HG02973 (cell line): Measurements from ENCODE around the gene TMED5.
"Not testable (repeated sequence)": the region's sequence is repeated elsewhere in the genome, so short reads cannot be mapped to it uniquely, and the experiment has no call there.

Source experiments
- ATAC-seq: cut with Tn5 transposase; IDR thresholded peaks from one replicate; pipeline ENCODE4 v1.9.1; 2021; ENCODE audit warnings: moderate library complexity; ENCODE audit not compliant: unreplicated experiment

TMED5 gene

DNA sequence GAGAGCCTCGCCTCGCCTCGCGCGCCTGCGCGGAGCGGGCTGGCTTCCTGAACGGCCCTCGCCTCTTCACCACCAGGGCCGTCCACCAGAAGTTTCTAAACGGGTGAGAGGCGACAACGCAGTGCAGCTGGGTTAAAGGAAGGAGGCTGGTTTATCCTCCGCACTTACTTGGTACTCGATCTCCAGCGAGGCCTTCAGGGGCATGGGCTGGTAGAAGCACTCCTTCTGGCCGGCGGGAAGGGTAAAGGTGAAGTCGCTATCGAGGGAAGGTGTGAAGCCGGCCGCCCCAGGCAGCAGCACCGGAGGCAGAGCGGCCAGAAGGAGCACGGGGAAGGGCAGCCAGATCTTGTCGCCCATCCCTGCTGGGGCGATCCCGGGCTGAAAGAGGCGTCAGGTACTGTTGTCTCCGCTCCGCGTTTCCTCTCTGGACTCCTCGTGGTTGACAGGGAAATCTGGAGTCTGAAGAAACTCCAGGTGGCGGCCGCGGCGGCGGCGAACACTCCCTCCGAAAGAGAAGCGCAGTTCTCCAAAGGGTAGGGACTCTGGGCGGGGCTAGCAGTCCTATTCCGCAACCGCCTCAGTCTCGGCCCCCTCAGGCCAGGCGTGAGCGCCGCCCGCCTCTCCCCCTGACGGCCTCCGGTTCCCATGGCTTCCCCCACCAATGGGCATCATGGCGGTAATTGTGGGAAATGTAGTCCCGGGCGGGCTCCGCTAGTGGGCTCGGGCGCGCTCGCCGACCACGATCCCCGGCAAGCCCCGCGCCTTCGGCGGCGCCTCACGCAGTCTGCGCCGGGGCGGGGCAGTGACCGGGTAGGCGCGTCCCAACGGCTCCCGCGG lies at the start of gene TMED5:
Gene TMED5, minus strand, starts transcription at position 528 of the 837 bp plus-strand sequence. Its CDS starts 171 bp downstream, at position 357.
- peak; percentile 80 for ATAC-seq

DNA sequence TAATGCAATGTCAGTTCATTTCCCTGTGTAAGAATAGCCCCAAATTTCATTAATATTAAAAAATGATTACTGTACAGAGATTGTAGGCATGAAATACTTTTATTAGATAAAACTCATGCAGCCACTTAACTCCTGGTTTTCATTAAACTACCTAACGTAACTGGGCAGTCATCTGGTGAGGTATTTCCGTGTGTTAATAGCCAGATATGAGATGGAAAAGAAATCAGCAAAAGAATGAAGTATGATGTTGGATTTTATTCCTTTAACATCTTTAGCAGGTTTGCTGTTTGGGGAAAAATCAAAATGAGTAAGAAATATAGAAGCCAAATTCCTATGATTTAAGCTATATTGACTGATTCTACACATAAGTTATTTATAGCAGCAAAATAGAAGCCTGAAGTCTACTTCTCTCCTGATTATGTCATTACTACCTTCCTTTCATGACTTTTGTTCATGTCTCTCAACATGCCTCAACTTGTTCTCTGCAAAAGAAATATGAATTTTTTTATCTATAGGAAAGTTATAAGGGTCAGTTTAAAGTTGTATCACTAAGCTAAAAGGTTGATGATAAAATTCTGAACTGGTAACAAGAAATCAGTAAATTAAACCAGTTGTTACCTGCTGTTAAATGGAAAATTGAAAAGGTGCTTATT lies 42.9 kb upstream of the TMED5 start:
- ATAC-seq = no peak

DNA sequence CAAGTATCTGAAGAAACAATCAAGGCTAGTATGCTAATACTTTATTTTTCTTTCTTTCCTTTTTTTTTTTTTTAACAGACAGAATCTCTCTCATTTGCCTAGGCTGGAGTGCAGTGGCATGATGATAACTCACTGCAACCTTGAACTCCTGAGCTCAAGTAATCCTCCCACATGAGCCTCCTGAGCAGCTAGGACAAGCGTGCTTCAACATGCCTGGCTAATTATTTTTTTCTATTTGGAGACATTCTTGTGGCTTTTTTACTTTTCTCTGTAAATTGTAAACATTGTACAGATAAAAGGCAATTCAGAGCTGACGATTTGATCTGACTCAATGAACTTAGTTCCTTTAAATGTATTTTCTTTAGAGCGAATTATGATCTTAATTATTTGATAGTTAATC lies 41.7 kb upstream of the TMED5 start:
- ATAC-seq = no peak

DNA sequence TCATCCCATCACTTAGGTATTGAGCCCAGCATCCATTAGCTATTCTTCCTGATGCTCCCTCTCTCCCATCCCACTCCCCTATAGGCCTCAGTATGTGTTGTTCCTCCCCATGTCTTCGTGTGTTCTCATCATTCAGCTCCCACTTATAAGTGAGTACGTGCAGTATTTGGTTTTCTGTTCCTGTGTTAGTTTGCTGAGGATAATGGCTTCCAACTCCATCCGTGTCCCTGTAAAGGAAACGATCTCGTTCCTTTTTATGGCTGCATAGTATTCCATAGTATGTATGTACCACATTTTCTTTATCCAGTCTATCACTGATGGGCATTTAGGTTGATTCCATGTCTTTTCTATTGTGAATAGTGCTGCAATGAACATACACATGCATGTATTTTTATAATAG lies 40.5 kb upstream of the TMED5 start:
- ATAC-seq = not testable (repeated sequence)

DNA sequence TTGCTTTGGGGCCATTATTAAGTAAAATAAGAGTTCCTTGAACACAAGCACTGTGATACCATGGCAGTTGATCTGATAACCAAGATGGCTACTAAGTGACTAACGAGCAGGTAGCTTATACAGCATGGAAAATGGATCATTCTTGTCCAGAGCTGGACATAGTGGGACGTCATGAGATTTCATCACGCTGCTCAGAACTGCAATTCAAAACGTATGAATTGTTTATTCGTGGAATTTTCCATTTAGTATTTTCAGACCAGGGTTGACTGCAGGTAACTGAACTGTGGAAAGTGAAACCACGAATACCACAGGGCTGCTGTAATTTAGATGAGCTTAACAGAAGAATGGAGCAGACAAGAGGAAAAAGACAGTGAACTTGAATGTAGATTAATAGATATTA lies 39.2 kb upstream of the TMED5 start:
- no peak for ATAC-seq

DNA sequence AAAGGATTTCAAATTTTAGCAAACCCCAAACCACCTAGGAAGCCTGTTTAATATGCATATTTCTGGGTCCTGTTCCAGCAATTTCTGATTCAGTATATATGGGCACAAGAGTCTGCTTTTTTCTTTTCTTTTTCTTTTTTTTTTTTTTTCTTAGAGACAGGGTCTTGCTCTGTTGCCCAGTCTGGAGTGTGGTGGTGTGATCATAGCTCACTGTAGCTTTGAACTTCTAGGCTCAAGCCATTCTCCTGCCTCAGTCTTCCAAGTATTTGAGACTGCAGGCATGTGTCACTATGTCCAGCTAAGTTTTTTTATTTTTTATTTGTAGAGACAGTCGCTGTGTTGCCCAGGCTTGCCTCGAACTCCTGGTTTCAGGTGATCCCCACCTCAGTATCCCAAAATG lies 35.1 kb upstream of the TMED5 start:
- ATAC-seq = no peak

DNA sequence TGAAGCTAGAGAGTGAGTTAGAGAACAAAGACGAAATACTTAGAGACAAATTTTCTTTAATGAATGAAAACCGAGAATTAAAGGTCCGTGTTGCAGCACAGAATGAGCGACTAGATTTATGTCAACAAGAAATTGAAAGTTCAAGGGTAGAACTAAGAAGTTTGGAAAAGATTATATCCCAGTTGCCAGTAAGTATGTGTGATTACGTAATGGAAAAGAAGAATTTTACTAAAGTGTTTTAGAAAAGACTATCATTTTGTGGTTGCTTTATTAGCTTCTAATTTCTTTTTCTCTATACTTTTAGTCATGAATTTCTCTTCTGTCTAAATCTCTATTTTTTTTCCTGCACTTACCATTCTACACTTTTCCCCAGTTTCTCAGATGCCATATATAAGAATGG lies 27.0 kb upstream of the TMED5 start:
- no peak for ATAC-seq

DNA sequence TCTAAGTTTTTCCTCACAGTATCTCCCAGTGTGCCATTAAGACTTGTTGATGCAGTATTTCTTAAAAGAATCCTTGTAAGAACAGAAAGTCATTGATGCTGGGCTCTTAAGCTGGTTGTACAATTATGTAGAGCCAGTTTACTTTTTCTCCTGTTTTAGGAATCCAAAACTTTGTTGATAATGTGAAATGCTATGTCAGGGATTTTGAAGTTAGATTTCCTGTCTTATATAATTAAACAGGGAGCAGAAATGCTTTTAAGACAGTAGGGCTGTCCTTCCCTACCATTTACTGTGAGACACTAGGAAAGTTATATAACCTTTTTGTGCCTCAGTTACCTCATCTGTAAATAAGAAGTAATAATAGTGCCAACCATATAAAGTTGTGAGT lies 26.3 kb upstream of the TMED5 start:
- no peak for ATAC-seq

DNA sequence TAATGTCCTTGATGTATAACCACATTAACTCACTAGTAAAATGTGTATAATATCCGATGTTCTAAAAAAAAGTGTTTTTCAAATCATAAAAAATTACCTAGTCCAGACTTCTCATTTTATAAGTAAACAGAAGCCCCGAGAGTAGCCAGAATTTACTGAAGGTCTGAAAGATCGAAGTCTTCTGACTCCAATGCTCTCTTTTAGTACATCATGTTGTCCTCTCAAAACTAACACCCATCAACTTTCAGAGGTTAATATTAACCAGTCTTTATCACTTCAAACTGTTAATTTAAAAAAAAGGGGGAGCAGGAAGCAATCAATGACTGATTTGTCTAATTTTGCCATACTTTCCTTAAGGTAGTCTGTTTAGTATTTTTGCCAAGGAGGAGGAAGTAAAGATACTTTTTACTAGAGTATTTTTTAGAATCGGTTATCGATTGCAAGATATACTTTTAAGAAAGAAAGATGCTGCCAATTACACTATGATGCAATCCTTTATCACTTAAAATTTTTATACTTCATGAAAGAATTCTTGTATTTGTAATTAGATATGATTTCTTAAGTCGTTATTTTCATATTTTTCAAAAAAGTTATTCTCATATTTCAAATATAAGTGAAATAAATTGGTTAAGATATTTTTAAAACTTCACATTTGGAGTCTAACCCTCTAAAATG lies 25.8 kb upstream of the TMED5 start:
- ATAC-seq = no peak

DNA sequence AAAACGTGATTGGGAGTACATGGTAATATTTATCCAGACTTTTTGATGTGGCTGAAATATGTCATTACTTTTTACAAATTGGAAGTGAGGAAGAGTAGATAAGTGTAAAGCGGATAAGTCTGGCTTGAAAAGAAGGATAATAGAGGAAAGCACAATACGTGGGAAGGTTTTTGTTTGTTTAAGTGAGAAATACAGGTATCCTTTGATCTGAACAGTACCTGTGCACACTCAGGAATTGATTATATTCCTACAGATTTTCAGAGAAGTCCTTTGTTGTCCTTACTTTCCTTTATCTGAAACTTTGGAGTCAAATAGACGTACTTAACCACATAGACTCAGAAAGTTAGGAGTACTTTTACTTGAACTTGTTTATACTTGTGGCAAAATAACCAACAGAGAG lies 20.5 kb upstream of the TMED5 start:
- no peak for ATAC-seq

DNA sequence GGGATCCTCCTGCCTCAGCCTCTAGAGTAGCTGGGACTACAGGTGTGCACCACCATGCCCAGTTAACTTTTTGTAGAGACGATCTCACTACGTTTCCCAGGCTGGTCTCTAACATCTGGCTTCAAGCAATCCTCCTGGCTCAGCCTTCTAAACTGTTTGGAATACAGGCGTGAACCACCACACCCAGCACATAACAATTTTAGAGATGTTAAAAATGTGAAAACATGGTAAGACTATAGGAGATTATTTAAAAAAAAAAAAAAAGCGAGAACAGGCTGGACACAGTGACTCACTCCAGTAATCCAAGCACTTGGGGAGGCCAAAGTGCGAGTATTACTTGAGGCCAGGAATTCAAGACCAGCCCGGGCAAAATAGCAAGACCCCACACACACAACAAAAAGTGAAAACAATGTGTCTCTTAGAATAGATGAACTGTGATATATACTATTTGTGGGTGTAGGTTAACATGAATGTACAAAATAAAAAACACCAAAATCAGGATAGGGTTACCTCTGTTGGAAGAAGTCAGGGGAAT lies 19.9 kb upstream of the TMED5 start:
- no peak for ATAC-seq

DNA sequence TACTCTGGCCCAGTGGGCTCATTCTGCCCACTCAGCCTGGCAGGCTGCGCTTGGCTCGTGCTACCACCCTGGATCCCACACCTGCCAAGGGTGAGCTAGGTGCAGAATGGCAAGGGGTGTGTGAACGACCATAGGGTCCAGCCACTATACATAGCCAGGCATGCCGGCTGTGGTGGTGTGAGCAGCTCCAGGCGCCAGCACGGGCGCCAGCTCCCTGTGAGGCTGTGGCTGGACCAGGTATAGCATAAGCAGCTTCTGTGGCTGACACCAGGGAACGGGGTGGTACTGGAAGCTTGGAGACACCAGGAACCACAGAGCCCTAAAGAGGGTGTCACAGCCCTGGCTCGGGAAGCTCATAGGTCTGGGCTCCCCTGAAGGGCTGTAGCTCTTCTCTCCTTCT lies 18.9 kb upstream of the TMED5 start:
- no peak for ATAC-seq

DNA sequence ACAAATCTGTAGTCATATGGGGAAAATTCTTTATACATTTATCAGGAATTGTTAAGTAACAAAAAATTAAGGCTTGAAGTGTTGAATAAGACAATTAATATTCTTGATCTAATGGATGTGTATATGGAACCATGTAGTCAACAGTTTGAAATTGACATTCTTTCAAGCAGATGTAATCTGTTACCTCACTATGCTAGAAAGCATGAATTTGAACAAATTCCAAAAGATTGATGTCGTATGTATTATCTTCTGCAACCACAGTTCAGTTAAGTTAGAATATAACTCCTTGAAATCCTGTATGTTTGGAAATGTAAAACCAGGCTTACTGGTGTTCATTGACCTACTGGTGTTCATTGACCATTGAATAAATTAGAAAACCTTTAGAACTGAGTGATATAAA lies 16.4 kb upstream of the TMED5 start:
- ATAC-seq = no peak

DNA sequence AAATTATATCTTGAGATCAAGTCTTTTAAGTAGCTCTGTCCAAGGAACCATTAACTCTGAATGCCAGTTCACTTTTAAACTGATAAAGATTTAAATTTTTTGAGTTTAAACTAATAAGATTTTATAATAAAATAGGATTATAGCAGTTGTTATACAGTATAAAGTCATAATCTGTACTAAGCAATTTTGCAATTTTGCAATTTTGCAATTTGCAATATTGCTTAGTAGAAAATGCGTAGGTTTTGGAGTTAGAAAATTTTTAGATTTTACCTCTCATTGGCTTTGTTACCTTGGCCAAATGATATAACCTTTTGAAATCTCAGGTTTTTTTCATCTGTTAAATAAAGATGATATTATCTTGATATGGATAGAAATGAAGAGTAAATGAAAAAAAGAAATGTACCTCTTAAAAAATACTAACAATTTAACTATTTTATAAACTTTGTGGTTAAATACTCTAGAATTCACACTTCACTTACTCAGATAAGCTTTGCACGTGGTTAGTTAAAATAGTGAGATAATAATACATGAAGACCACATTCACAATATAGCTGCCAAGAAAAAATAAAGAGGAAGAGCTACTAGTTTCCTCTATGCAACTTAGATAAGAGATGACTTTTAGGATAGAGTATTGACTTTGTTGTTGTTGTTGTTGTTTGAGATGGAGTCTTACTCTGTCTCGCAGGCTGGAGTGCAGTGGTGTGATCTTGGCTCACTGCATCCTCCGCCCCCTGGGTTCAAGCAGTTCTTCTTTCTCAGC lies 14.2 kb upstream of the TMED5 start:
- ATAC-seq = no peak

DNA sequence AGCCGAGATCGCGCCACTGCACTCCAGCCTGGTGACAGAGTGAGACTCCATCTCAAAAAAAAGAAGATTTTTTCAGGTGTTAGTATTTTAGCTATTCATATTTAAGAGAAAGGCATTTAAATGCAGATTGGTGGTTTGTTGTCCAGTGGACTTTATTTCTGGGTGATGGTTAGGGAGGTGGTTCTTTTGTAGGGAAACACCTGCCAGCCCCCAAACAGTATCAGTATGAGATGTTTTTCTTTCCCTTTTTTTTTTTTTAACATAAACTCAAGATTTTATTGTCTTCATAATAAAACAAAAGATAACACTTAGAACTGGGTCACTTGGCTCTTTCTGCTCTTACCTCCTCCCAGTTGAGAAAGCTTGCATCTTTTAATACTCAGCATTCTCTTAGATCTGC lies 10.2 kb upstream of the TMED5 start:
- no peak for ATAC-seq

DNA sequence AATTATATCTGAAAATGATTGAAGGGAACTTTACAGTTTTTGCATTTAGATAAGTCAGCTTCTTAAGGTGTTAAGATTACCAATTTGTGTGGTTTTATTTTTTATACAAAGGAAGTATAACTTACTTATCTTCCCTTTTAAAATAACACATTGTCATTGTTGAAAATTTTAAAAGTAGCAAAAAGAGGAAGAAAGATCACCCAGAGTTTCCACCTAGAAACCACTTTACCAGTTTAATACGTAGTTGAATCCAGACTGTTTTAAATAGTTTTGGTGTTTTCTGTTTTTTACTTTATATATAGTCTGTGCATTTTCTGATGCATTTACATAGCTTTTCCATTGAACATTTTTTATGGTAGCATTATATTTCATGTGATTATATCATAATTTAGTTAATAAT lies 6.5 kb upstream of the TMED5 start:
- no peak for ATAC-seq

DNA sequence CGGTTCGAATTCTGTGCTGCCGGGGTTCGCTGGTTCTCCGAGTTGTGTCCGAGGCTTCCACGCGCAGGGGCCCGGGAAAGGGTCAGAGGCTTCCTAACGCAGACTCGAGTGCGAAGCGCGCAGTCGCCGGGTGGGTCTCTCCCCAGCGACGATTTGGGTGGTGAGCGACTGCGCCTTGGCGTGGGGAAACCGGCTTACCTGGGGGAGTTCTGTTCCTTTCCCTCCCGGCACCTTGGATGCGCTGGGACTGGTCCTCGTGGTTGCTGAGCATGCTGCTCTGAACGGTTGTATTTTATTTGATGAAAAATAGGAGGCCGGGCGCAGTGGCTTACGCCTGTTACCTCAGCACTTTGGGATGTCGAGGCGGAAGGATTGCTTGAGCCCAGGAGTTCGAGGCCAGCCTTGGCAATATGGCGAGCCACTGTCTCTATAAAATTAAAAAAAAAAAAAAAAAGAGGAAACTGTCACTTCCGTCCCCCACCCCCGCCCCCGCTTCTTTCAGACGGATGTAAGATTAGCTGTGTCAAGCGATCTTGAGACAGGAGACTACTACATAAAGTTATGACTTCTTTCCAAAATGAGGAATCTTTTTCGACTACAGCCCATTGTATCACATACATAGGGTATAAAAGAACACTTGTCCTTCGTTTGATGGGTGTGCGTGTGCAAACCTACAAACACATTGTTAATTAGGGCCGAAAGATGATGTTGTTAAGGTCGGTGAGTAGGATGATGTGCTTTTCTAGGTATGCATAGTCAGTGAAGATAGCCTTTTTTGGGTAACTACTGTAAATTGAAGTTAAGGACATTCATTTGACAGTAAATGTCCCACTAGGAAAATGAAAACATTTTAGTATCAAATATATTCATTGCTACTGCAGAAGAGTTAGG lies 755 bp upstream of the TMED5 start, which contains the start of gene CCDC18:
Gene CCDC18, plus strand, starts transcription at position 2 of the 891 bp plus-strand sequence. CDS start 2,638 bp downstream, outside the sequence.
- peak; percentile 12 for ATAC-seq

DNA sequence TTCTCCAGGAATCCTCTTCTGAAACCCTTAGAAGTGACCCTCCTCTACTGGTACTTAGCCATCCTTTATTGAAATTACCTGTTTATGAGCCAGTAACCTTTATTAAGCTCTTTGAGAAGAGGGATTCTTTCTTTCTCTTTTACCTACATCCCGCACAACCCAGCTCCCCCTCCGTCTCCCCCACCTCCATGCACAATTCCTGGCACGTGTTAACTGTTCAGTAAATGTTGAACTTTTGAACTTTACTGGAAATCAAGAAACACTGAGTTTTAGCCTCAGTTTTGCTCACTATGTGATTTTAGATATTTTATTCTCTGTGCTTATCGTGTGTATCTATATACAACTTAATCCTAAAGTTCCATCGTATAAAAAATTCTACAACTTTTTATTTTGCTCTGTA lies 1.8 kb downstream of the TMED5 start:
- ATAC-seq = no peak

DNA sequence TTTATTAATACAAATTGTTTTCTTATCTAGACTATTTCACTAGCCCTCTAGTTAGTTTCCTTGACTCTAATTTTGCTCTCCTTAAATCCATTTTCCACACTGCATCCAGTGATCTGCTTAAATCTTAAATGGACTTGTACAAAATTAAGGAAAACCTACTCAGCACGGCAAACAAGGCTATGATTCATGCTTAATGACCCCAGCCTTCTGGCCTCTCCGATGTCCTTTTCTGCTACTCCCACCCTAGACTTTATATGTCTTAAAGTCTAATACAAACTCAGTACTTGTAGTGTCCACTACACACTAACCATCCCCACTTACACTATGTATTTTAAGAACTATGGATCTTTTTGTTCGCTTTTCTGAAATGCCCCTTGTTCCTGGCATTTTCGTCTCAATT lies 2.2 kb downstream of the TMED5 start:
- no peak for ATAC-seq

DNA sequence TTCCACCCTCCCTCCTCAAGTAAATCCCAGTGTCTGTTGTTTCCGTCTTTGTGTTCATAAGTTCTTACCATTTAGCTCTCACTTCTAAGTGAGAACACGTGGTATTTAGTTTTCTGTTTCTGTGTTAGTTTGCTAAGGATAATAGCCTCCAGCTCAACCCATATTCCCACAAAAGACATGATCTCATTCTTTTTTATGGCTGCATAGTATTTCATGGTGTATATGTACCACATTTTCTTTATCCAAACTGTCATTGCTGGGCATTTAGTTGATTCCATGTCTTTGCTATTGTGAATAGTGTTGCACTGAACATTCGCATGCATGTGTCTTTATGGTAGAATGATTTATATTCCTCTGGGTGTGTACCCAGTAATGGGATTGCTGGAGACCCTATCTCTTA lies 5.6 kb downstream of the TMED5 start:
- ATAC-seq = not testable (repeated sequence)
